HCT116 (cell line): ENCODE measurements around the gene GRAMD2A. TPM values are rescaled to one million over a fixed set of nuclear protein-coding genes. Genes with fewer than 3 reads are reported as not detected.

ENCODE experiments used
- ATAC-seq: fragments of 200-7000 bp; cut with Tn5 transposase; 2 replicates; pipeline ENCODE4 v1.9.1; 2020; ENCODE audit warnings: mild to moderate bottlenecking, moderate library complexity
- BruUV-seq: library from RNA; stranded (reverse); fragments of 400-500 nt; replicated peaks from 2 replicates; lab custom pipeline; 2021; lab: Mats Ljungman, UMichigan
- CTCF ChIA-PET: fragments of 300-600 bp; sonication (Branson Sonifier 250); formaldehyde crosslinking; loops from one replicate; lab custom pipeline; 2021; ENCODE audit warnings: antibody characterized with exemption; lab: Charles Lee
- POLR2A ChIA-PET: fragments of 300-600, 350-600 bp; sonication (Branson Sonifier 250); formaldehyde crosslinking; loops from one replicate; lab custom pipeline; 2021; ENCODE audit warnings: antibody characterized with exemption; lab: Charles Lee
- RAD21 ChIA-PET, 2 experiments: fragments of 300-600 bp; sonication (Branson Sonifier 250); formaldehyde crosslinking; loops; one replicate each; lab custom pipeline; 2023; ENCODE audit warnings: low total read pairs in 2 of 2; ENCODE audit not compliant: uncharacterized antibody in 2 of 2, unreplicated experiment in 2 of 2, low non-redundant PET in 1 of 2; lab: Charles Lee
- DNase-seq: peaks from one replicate; pipeline ENCODE4 v3.0.0-alpha.2; 2010; ENCODE audit warnings: low read depth, low spot score
- H2AFZ ChIP-seq: fragments of 200-600 bp; shearing (Covaris generic), sonication (generic); 2 replicates; pipeline ENCODE4 v1.6.1; 2017; ENCODE audit warnings: low read depth, mixed run types, mixed read lengths, antibody characterized with exemption, low read length; ENCODE audit not compliant: poor library complexity, severe bottlenecking
- H3K27ac ChIP-seq: 2 replicates; pipeline ENCODE4 v1.5.1; 2012; ENCODE audit warnings: low read depth, low read length
- H3K27me3 ChIP-seq: fragments of 200-600 bp; sonication (generic); 2 replicates; pipeline ENCODE4 v1.6.1; 2016; ENCODE audit warnings: mixed run types, low read length, mixed read lengths; ENCODE audit not compliant: insufficient read depth
- H3K36me3 ChIP-seq, 2 experiments: fragments of 200-500 bp in 1 of 2; fragments of 200-600 bp in 1 of 2; sonication (Bioruptor generic) in 1 of 2; sonication (generic) in 1 of 2; 2 replicates each; pipeline versions ENCODE4 v1.5.1 to v1.6.1; 2014 to 2016; ENCODE audit warnings: low read length in 2 of 2, inconsistent platforms in 1 of 2, mixed read lengths in 1 of 2, mixed run types in 1 of 2; ENCODE audit not compliant: insufficient read depth in 2 of 2, control insufficient read depth in 1 of 2
- H3K4me1 ChIP-seq, 2 experiments: fragments of 200-600 bp in 1 of 2; sonication (generic) in 1 of 2; 2 replicates each; pipeline versions ENCODE4 v1.5.1 to v1.6.1; 2012 to 2017; ENCODE audit warnings: low read length in 2 of 2, inconsistent platforms in 1 of 2, mild to moderate bottlenecking in 1 of 2, mixed read lengths in 1 of 2, mixed run types in 1 of 2, moderate library complexity in 1 of 2; ENCODE audit not compliant: insufficient read depth in 2 of 2, control insufficient read depth in 1 of 2
- H3K4me2 ChIP-seq: fragments of 200-600 bp; sonication (generic); 2 replicates; pipeline ENCODE4 v1.6.1; 2017; ENCODE audit warnings: mixed run types, low read length, mixed read lengths
- H3K4me3 ChIP-seq, 2 experiments: fragments of 200-600 bp in 1 of 2; sonication (generic) in 1 of 2; replicated peaks in 1 of 2; 2 replicates each; pipeline ENCODE4 v1.5.1; 2011 to 2016; ENCODE audit warnings: low read length in 2 of 2, control low read depth in 1 of 2, low read depth in 1 of 2, mild to moderate bottlenecking in 1 of 2, mixed read lengths in 1 of 2, mixed run types in 1 of 2
- H3K79me2 ChIP-seq: fragments of 200-600 bp; sonication (generic); 2 replicates; pipeline ENCODE4 v1.6.1; 2017; ENCODE audit warnings: mild to moderate bottlenecking, mixed run types, low read length, moderate library complexity, mixed read lengths; ENCODE audit not compliant: insufficient read depth
- H3K9ac ChIP-seq: fragments of 200-600 bp; sonication (generic); 2 replicates; pipeline ENCODE4 v1.6.1; 2016; ENCODE audit warnings: low read length, mixed read lengths
- H3K9me2 ChIP-seq: fragments of 200-600 bp; sonication (generic), shearing (Covaris generic); 2 replicates; pipeline ENCODE4 v1.6.1; 2017; ENCODE audit warnings: mixed run types, mild to moderate bottlenecking, moderate library complexity; ENCODE audit not compliant: insufficient read depth
- H3K9me3 ChIP-seq, 2 experiments: fragments of 200-500 bp in 1 of 2; fragments of 200-600 bp in 1 of 2; sonication (Bioruptor generic) in 1 of 2; sonication (generic) in 1 of 2; 2 replicates each; pipeline ENCODE4 v1.6.1; 2014 to 2017; ENCODE audit warnings: low read length in 2 of 2, mixed read lengths in 2 of 2, inconsistent platforms in 1 of 2, low read depth in 1 of 2, mild to moderate bottlenecking in 1 of 2, mixed run types in 1 of 2, moderate library complexity in 1 of 2; ENCODE audit not compliant: control insufficient read depth in 1 of 2, insufficient read depth in 1 of 2
- H4K20me1 ChIP-seq: fragments of 200-600 bp; sonication (generic), shearing (Covaris generic); 2 replicates; pipeline ENCODE4 v1.6.1; 2017; ENCODE audit warnings: mixed run types, mild to moderate bottlenecking, moderate library complexity; ENCODE audit not compliant: insufficient read depth
- CEBPB ChIP-seq: IDR thresholded peaks from 2 replicates; pipeline ENCODE4 v1.6.1; 2012; ENCODE audit warnings: low read depth
- EGR1 ChIP-seq: IDR thresholded peaks from 2 replicates; pipeline ENCODE4 v1.6.1; 2012; ENCODE audit warnings: low read depth
- ELF1 ChIP-seq: IDR thresholded peaks from 2 replicates; pipeline ENCODE4 v1.6.1; 2012; ENCODE audit warnings: low read depth, borderline replicate concordance
- EZH2 ChIP-seq: fragments of 200-600 bp; sonication (generic); IDR thresholded peaks from 2 replicates; pipeline ENCODE4 v1.6.1; 2017; ENCODE audit warnings: antibody characterized with exemption, mixed run types
- EZH2phosphoT487 ChIP-seq: fragments of 200-600 bp; IDR thresholded peaks from 2 replicates; pipeline ENCODE4 v1.6.1; 2018; ENCODE audit warnings: antibody characterized with exemption, borderline replicate concordance
- FOSL1 ChIP-seq: IDR thresholded peaks from 2 replicates; pipeline ENCODE4 v1.6.1; 2012; ENCODE audit warnings: low read depth
- JUND ChIP-seq: IDR thresholded peaks from 2 replicates; pipeline ENCODE4 v1.6.1; 2012
- POLR2A ChIP-seq: IDR thresholded peaks from 2 replicates; pipeline ENCODE4 v1.7.0; 2011; ENCODE audit warnings: borderline replicate concordance; ENCODE audit not compliant: insufficient read depth, insufficient read length; ENCODE audit errors: extremely low read depth
- POLR2AphosphoS5 ChIP-seq: IDR thresholded peaks from 2 replicates; pipeline ENCODE4 v1.6.1; 2011; ENCODE audit warnings: mild to moderate bottlenecking, low read depth, low read length, moderate library complexity
- SRF ChIP-seq: IDR thresholded peaks from 2 replicates; pipeline ENCODE4 v1.6.1; 2012; ENCODE audit warnings: low read depth
- ZFX ChIP-seq: fragments of 450-650 bp; IDR thresholded peaks from 2 replicates; pipeline ENCODE4 v1.6.1; 2017
- intact Hi-C: fragments of 100-400 bp; cut with micrococcal nuclease; formaldehyde crosslinking; loops from 2 replicates; pipeline ENCODE4 v1.10.0; 2022
- total RNA-seq: library from RNA; stranded (reverse); gene quantifications from one replicate; pipeline ENCODE4 v1.2.1, GENCODE V29; 2021; ENCODE audit not compliant: unreplicated experiment
- TF ChIP-seq, protein P1 (sequence below): IDR thresholded peaks from 2 replicates; pipeline ENCODE4 v1.6.1; 2012; ENCODE audit warnings: low read depth
- TF ChIP-seq, protein P2 (sequence below), 3 experiments: fragments of 200-600 bp in 1 of 3; sonication (generic) in 1 of 3; IDR thresholded peaks in 2 of 3; conservative IDR thresholded peaks in 1 of 3; 2 replicates each; pipeline ENCODE4 v1.5.1; 2012 to 2017; ENCODE audit warnings: low read depth in 2 of 3, low read length in 2 of 3, antibody characterized with exemption in 1 of 3, borderline replicate concordance in 1 of 3, control low read depth in 1 of 3, mild to moderate bottlenecking in 1 of 3, mixed read lengths in 1 of 3, mixed run types in 1 of 3, moderate library complexity in 1 of 3; ENCODE audit not compliant: insufficient read depth in 1 of 3
- TF ChIP-seq, protein P3 (sequence below): IDR thresholded peaks from 2 replicates; pipeline ENCODE4 v1.6.1; 2012

The GRAMD2A gene
- total RNA-seq, 1 experiment from 2014 or later = 8.0 TPM

DNA sequence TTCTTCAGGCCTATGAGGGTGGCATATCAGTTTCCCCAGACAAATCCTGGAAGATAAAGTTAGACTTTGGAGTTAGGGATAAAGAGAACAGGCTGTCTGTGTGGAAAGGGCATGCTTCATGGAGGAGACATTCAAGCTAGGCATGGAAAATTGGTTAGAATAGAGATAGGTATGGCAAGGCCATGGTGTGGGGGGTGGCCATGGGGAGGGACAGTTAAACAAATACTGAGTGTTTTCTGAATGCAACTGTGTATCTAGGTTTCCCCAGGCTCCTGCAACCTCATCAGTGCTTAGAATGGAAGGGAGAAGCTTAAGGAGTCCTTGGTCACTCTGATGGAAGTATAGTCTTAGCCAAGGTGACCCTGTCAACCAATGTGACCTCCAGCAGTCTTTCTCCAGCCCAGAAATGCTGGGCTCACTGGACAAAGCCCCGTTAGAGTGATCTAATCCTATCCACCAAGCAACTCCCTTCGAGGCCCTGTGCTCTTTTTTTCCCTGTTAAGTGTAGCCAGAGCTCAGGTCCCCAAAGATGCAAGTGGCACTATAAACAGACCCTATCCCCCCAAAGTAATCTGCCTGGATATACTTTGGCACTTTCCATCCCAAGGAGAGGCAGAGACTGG is 38.9 kb upstream of the GRAMD2A start:
- DNase-seq = no peak
- H3K79me2 ChIP-seq = peaks cover 19% of the 10 kb centered on the region
- CTCF ChIA-PET = interaction anchor here (2.4 kb wide), 1 partner anchor 10 kb away, joined by 6 read pairs; no protein-coding TSS in a partner anchor
- H3K36me3 ChIP-seq = peaks cover 2 to 8% of the 10 kb centered on the region in 2 experiments; a peak in 2 of 4 replicates
- intact Hi-C loops = loop anchor here (10.0 kb wide), 1 partner anchor 238 kb away; the partner anchor contains the start of gene ARIH1
- H3K27me3 ChIP-seq = no peaks in the 10 kb centered on the region
- peak overlapping the region; percentile 63 for H3K9ac ChIP-seq
- no peaks in the 10 kb centered on the region for H3K9me3 ChIP-seq
- H3K4me2 ChIP-seq = peak overlapping the region; percentile 73
- no peaks in the 10 kb centered on the region for H3K9me2 ChIP-seq
- ATAC-seq = no peak
- no peaks in the 10 kb centered on the region for H4K20me1 ChIP-seq
- H3K4me1 ChIP-seq = peaks cover 31 to 51% of the 10 kb centered on the region in 2 experiments
- BruUV-seq = no TSS peak
- peak overlapping the region; percentile 93 for H3K27ac ChIP-seq
- H3K4me3 ChIP-seq = peak overlapping the region; percentile 52 to 62
- POLR2A ChIA-PET = interaction anchor here (4.9 kb wide), 1 partner anchor 9 kb away, joined by 48 read pairs; no protein-coding TSS in a partner anchor
- no peak overlapping the region for H2AFZ ChIP-seq
- TF ChIP-seq JUND (no peak), EZH2phosphoT487 (no peak), SRF (no peak), EGR1 (no peak), ZFX (no peak), POLR2A (no peak), POLR2AphosphoS5 (no peak), CEBPB (no peak), FOSL1 (no peak), EZH2 (no peak), ELF1 (no peak)
- TF ChIP-seq, protein P1, sequence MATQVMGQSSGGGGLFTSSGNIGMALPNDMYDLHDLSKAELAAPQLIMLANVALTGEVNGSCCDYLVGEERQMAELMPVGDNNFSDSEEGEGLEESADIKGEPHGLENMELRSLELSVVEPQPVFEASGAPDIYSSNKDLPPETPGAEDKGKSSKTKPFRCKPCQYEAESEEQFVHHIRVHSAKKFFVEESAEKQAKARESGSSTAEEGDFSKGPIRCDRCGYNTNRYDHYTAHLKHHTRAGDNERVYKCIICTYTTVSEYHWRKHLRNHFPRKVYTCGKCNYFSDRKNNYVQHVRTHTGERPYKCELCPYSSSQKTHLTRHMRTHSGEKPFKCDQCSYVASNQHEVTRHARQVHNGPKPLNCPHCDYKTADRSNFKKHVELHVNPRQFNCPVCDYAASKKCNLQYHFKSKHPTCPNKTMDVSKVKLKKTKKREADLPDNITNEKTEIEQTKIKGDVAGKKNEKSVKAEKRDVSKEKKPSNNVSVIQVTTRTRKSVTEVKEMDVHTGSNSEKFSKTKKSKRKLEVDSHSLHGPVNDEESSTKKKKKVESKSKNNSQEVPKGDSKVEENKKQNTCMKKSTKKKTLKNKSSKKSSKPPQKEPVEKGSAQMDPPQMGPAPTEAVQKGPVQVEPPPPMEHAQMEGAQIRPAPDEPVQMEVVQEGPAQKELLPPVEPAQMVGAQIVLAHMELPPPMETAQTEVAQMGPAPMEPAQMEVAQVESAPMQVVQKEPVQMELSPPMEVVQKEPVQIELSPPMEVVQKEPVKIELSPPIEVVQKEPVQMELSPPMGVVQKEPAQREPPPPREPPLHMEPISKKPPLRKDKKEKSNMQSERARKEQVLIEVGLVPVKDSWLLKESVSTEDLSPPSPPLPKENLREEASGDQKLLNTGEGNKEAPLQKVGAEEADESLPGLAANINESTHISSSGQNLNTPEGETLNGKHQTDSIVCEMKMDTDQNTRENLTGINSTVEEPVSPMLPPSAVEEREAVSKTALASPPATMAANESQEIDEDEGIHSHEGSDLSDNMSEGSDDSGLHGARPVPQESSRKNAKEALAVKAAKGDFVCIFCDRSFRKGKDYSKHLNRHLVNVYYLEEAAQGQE = no peak
- TF ChIP-seq, protein P2, sequence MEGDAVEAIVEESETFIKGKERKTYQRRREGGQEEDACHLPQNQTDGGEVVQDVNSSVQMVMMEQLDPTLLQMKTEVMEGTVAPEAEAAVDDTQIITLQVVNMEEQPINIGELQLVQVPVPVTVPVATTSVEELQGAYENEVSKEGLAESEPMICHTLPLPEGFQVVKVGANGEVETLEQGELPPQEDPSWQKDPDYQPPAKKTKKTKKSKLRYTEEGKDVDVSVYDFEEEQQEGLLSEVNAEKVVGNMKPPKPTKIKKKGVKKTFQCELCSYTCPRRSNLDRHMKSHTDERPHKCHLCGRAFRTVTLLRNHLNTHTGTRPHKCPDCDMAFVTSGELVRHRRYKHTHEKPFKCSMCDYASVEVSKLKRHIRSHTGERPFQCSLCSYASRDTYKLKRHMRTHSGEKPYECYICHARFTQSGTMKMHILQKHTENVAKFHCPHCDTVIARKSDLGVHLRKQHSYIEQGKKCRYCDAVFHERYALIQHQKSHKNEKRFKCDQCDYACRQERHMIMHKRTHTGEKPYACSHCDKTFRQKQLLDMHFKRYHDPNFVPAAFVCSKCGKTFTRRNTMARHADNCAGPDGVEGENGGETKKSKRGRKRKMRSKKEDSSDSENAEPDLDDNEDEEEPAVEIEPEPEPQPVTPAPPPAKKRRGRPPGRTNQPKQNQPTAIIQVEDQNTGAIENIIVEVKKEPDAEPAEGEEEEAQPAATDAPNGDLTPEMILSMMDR (IDR thresholded peaks at IDR 0.05 in 2 of 3, conservative IDR thresholded peaks at IDR 0.05 in 1 of 3; ENCODE audit: borderline replicate concordance in 1 of 3, insufficient read depth in 1 of 3, low read depth in 2 of 3, low read length in 2 of 3) = no peak
- TF ChIP-seq, protein P3, sequence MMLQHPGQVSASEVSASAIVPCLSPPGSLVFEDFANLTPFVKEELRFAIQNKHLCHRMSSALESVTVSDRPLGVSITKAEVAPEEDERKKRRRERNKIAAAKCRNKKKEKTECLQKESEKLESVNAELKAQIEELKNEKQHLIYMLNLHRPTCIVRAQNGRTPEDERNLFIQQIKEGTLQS = no peak
- RAD21 ChIA-PET = no interaction called here
